PC-9 (cell line): ENCODE data around the gene OR2H1. TPM values are rescaled to one million over a fixed set of nuclear protein-coding genes. Genes with fewer than 3 reads are reported as not detected.

Experiments used
- BruUV-seq: library from RNA; stranded (reverse); fragments of 400-500 nt; replicated peaks from 2 replicates; lab custom pipeline; 2021; lab: Mats Ljungman, UMichigan
- CTCF ChIA-PET: fragments of 300-600 bp; sonication (Branson Sonifier 250); formaldehyde crosslinking; loops from one replicate; lab custom pipeline; 2022; ENCODE audit warnings: antibody characterized with exemption; lab: Charles Lee
- POLR2A ChIA-PET: fragments of 300-600 bp; sonication (Branson Sonifier 250); formaldehyde crosslinking; loops from one replicate; lab custom pipeline; 2022; ENCODE audit warnings: antibody characterized with exemption; ENCODE audit not compliant: unreplicated experiment; lab: Charles Lee
- DNase-seq, 2 experiments: peaks; one replicate each; pipeline versions ENCODE4 v3.0.0 to v3.0.0-alpha.2; 2015 to 2022; ENCODE audit warnings: mixed read lengths in 1 of 2
- H2AFZ ChIP-seq: fragments of 200-600 bp; sonication (generic); 2 replicates; pipeline ENCODE4 v1.8.1; 2017; ENCODE audit warnings: antibody characterized with exemption
- H3F3A ChIP-seq: fragments of 200-600 bp; sonication (generic); 2 replicates; pipeline ENCODE4 v1.8.1; 2017; ENCODE audit warnings: antibody characterized with exemption, mild to moderate bottlenecking, low read depth; ENCODE audit not compliant: insufficient read depth
- H3K27ac ChIP-seq: fragments of 200-600 bp; sonication (generic); 2 replicates; pipeline ENCODE4 v1.6.1; 2016; ENCODE audit warnings: mixed run types
- H3K27me3 ChIP-seq: fragments of 200-600 bp; sonication (generic); 2 replicates; pipeline ENCODE4 v1.6.1; 2016; ENCODE audit warnings: low read depth, mixed run types; ENCODE audit not compliant: insufficient read depth
- H3K36me3 ChIP-seq: fragments of 200-600 bp; sonication (generic); 2 replicates; pipeline ENCODE4 v1.6.1; 2016; ENCODE audit warnings: low read depth, mixed run types
- H3K4me1 ChIP-seq: fragments of 200-600 bp; sonication (generic); replicated peaks from 2 replicates; pipeline ENCODE4 v1.6.1; 2016; ENCODE audit warnings: mixed run types; ENCODE audit not compliant: insufficient read depth
- H3K4me2 ChIP-seq: fragments of 200-600 bp; sonication (generic); 2 replicates; pipeline ENCODE4 v1.6.1; 2017; ENCODE audit warnings: mixed run types
- H3K4me3 ChIP-seq: fragments of 200-600 bp; sonication (generic); 2 replicates; pipeline ENCODE4 v1.6.1; 2016; ENCODE audit warnings: mixed run types
- H3K79me2 ChIP-seq: fragments of 200-600 bp; sonication (generic); 2 replicates; pipeline ENCODE4 v1.6.1; 2017; ENCODE audit warnings: low read depth, mixed run types
- H3K9me2 ChIP-seq: fragments of 200-600 bp; sonication (generic); 2 replicates; pipeline ENCODE4 v1.8.1; 2017; ENCODE audit warnings: mild to moderate bottlenecking; ENCODE audit not compliant: insufficient read depth
- H3K9me3 ChIP-seq: fragments of 200-600 bp; sonication (generic); 2 replicates; pipeline ENCODE4 v1.8.1; 2016; ENCODE audit warnings: low read depth; ENCODE audit not compliant: insufficient read depth
- H4K20me1 ChIP-seq: fragments of 200-600 bp; sonication (generic); 2 replicates; pipeline ENCODE4 v1.8.1; 2017; ENCODE audit not compliant: insufficient read depth
- CTCF ChIP-seq: fragments of 200-600 bp; sonication (generic); conservative IDR thresholded peaks from 2 replicates; pipeline ENCODE4 v1.6.1; 2017; ENCODE audit warnings: mixed run types, antibody characterized with exemption, mild to moderate bottlenecking, moderate library complexity
- EZH2 ChIP-seq: fragments of 200-600 bp; sonication (generic); IDR thresholded peaks from 2 replicates; pipeline ENCODE4 v1.8.0; 2017; ENCODE audit warnings: antibody characterized with exemption, low read depth
- intact Hi-C: fragments of 100-400 bp; cut with micrococcal nuclease; formaldehyde crosslinking; loops from one replicate; pipeline ENCODE4 v1.10.0; 2022; ENCODE audit not compliant: unreplicated experiment
- total RNA-seq: library from RNA; stranded (reverse); gene quantifications from 2 replicates; pipeline ENCODE4 v1.2.3, GENCODE V29; 2021

The OR2H1 gene
- total RNA-seq, 1 experiment from 2014 or later: not detected

- CTCF ChIA-PET: no interaction called here
- no peak for TF ChIP-seq EZH2
- TF ChIP-seq CTCF: no peak
These were observed 9.3 kb upstream of the OR2H1 start for GRCh38 chr6:29447670-29448069.

DNA sequence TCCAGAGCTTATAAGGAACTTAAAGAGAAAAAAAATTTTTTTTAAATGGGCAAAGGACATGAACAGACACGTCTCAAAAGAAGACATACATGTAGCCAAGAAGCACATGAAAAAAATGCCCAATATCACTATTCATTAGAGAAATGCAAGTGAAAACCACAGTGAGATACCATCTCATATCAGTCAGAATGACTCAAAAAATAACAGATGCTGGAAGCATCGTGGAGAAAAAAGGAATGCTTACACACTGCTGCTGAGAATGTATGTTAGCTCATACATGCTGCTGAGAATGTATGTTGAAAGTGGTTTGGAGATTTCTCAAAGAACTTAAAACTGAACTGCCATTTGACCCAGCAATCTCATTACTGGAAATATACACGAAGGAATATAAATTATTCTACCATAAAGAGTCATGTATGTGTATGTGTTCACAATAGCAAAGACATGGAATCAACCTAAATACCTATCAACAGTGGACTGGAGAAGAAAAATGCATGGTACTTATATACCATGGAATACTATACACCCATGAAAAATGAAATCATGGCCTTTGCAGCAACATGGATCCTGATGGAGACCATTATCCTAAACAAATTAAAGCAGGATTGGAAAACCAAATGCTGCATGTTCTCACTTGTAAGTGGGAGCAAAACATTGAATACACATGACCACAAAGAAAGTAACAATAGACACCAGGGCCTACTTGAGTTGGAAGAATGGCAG is 5.3 kb upstream of the OR2H1 start:
- Histone ChIP-seq H2AFZ (no peak overlapping the region), H3K27ac (no peak overlapping the region), H3K27me3 (no peaks in the 10 kb centered on the region), H3K9me2 (no peaks in the 10 kb centered on the region), H3K79me2 (no peaks in the 10 kb centered on the region), H3K4me1 (no peaks in the 10 kb centered on the region), H3K36me3 (no peaks in the 10 kb centered on the region), H4K20me1 (no peaks in the 10 kb centered on the region), H3K9me3 (no peaks in the 10 kb centered on the region), H3K4me2 (no peak overlapping the region), H3K4me3 (no peak overlapping the region), H3F3A (no peaks in the 10 kb centered on the region)
- BruUV-seq: no TSS peak
- ChIA-PET POLR2A (no interaction called here), CTCF (no interaction called here)
- TF ChIP-seq EZH2 (no peak), CTCF (no peak)
- no peak for DNase-seq
- intact Hi-C loops: no loop called here

More at GRCh38 chr6:29447670-29448069, 9.3 kb upstream of the OR2H1 start:
- Histone ChIP-seq H3K79me2 (no peaks in the 10 kb centered on the region), H3K4me3 (no peak overlapping the region), H3K36me3 (no peaks in the 10 kb centered on the region), H3K9me3 (no peaks in the 10 kb centered on the region), H3K27me3 (no peaks in the 10 kb centered on the region), H3K9me2 (no peaks in the 10 kb centered on the region), H3K4me1 (no peaks in the 10 kb centered on the region), H3K27ac (no peak overlapping the region), H4K20me1 (no peaks in the 10 kb centered on the region), H3K4me2 (no peak overlapping the region), H2AFZ (no peak overlapping the region), H3F3A (no peaks in the 10 kb centered on the region)
- POLR2A ChIA-PET: no interaction called here
- no TSS peak for BruUV-seq
- intact Hi-C loops: no loop called here
- DNase-seq: no peak

GRCh38 chr6:29461021-29461814 is 4.3 kb downstream of the OR2H1 start:
- no peaks in the 10 kb centered on the region for H3K36me3 ChIP-seq
- CTCF ChIA-PET: no interaction called here
- intact Hi-C loops: no loop called here
- H3F3A ChIP-seq: no peaks in the 10 kb centered on the region
- H3K79me2 ChIP-seq: no peaks in the 10 kb centered on the region
- no peak overlapping the region for H2AFZ ChIP-seq
- H3K4me1 ChIP-seq: no peaks in the 10 kb centered on the region
- H3K9me2 ChIP-seq: no peaks in the 10 kb centered on the region
- H3K9me3 ChIP-seq: no peaks in the 10 kb centered on the region; the same call in 1 of the 2 replicates
- no peaks in the 10 kb centered on the region for H4K20me1 ChIP-seq
- TF ChIP-seq CTCF (no peak), EZH2 (no peak)
- BruUV-seq: no TSS peak
- H3K27ac ChIP-seq: no peak overlapping the region
- no peak overlapping the region for H3K4me2 ChIP-seq
- POLR2A ChIA-PET: no interaction called here
- no peak overlapping the region for H3K4me3 ChIP-seq
- peaks cover 9% of the 10 kb centered on the region; the same call in 1 of the 2 replicates for H3K27me3 ChIP-seq
- no peak for DNase-seq
